Measurements from ENCODE around the gene KCNT2.

The KCNT2 gene

GRCh38 chr1:196178083-196178635 lies 430.1 kb downstream of the KCNT2 start:
- no peak for DNase-seq

Data from activated CD4-positive, CD25-positive, alpha-beta regulatory T cell treated with anti-CD3 and anti-CD28 coated beads, Interleukin-2, amount 50 U/mL, for 72 hours (primary cell).